Muscle layer of duodenum (tissue), 2 donors: Measurements from ENCODE around the gene SNAPC2.

Source experiments
- H3K27ac ChIP-seq: one replicate; pipeline ENCODE4 v1.7.0; 2013; ENCODE audit warnings: mild to moderate bottlenecking, low read length
- H3K27me3 ChIP-seq: one replicate; pipeline ENCODE4 v1.7.0; 2013; ENCODE audit warnings: low read depth, mild to moderate bottlenecking, control low read depth, low read length
- H3K36me3 ChIP-seq, 2 donors: one replicate each; pipeline ENCODE4 v1.7.0; 2013; ENCODE audit warnings: low read length in 2 of 2, control low read depth in 1 of 2, mild to moderate bottlenecking in 1 of 2; ENCODE audit not compliant: insufficient read depth in 2 of 2, control insufficient read depth in 1 of 2
- H3K4me1 ChIP-seq, 2 donors: one replicate each; pipeline ENCODE4 v1.7.0; 2013; ENCODE audit warnings: low read length in 2 of 2, mild to moderate bottlenecking in 2 of 2, control low read depth in 1 of 2, moderate library complexity in 1 of 2; ENCODE audit not compliant: insufficient read depth in 2 of 2, control insufficient read depth in 1 of 2
- H3K4me3 ChIP-seq, 2 donors: one replicate each; pipeline ENCODE4 v1.7.0; 2013; ENCODE audit warnings: low read length in 2 of 2, low read depth in 1 of 2, mild to moderate bottlenecking in 1 of 2
- H3K9me3 ChIP-seq, 2 donors: one replicate each; pipeline ENCODE4 v1.7.0; 2013; ENCODE audit warnings: low read length in 2 of 2, control low read depth in 1 of 2, mild to moderate bottlenecking in 1 of 2; ENCODE audit not compliant: control insufficient read depth in 1 of 2
- donor health status: healthy.

SNAPC2 gene

GRCh38 chr19:7904074-7905020 lies 15.8 kb upstream of the SNAPC2 start:
- H3K9me3 ChIP-seq = no peaks in the 10 kb centered on the region
- peak overlapping the region; percentile 84 to 85 for H3K4me3 ChIP-seq
- H3K27me3 ChIP-seq = no peaks in the 10 kb centered on the region
- H3K4me1 ChIP-seq = peaks cover 8 to 38% of the 10 kb centered on the region in 2 donors
- peak overlapping the region; percentile 51 for H3K27ac ChIP-seq
- H3K36me3 ChIP-seq = peaks cover 0 to 12% of the 10 kb centered on the region in 2 donors

GRCh38 chr19:7905268-7905667 lies 14.9 kb upstream of the SNAPC2 start:
- H3K27ac ChIP-seq = no peak overlapping the region
- no peaks in the 10 kb centered on the region for H3K9me3 ChIP-seq
- no peaks in the 10 kb centered on the region for H3K27me3 ChIP-seq
- H3K36me3 ChIP-seq = peaks cover 0 to 21% of the 10 kb centered on the region in 2 donors
- H3K4me1 ChIP-seq = peaks cover 8 to 38% of the 10 kb centered on the region in 2 donors
- H3K4me3 ChIP-seq = peak overlapping the region; percentile 84 to 85

GRCh38 chr19:7905859-7906258 lies 14.3 kb upstream of the SNAPC2 start:
- H3K36me3 ChIP-seq = peaks cover 0 to 27% of the 10 kb centered on the region in 2 donors
- no peaks in the 10 kb centered on the region for H3K9me3 ChIP-seq
- peaks cover 8 to 38% of the 10 kb centered on the region in 2 donors for H3K4me1 ChIP-seq
- H3K27ac ChIP-seq = no peak overlapping the region
- H3K4me3 ChIP-seq = no peak overlapping the region
- no peaks in the 10 kb centered on the region for H3K27me3 ChIP-seq

- Histone ChIP-seq H3K36me3 (peaks cover 2 to 40% of the 10 kb centered on the region in 2 donors), H3K4me1 (peaks cover 8 to 38% of the 10 kb centered on the region in 2 donors), H3K27ac (no peak overlapping the region), H3K4me3 (no peak overlapping the region), H3K27me3 (no peaks in the 10 kb centered on the region), H3K9me3 (no peaks in the 10 kb centered on the region)
These were observed 13.0 kb upstream of the SNAPC2 start for GRCh38 chr19:7907122-7907521.

- H3K27ac ChIP-seq = no peak overlapping the region
- no peak overlapping the region for H3K4me3 ChIP-seq
- no peaks in the 10 kb centered on the region for H3K9me3 ChIP-seq
- H3K4me1 ChIP-seq = peaks cover 8 to 37% of the 10 kb centered on the region in 2 donors
- no peaks in the 10 kb centered on the region for H3K27me3 ChIP-seq
- peaks cover 3 to 42% of the 10 kb centered on the region in 2 donors for H3K36me3 ChIP-seq
These were observed 12.6 kb upstream of the SNAPC2 start for GRCh38 chr19:7907544-7907943.

GRCh38 chr19:7908078-7908699 lies 11.9 kb upstream of the SNAPC2 start:
- no peak overlapping the region for H3K27ac ChIP-seq
- no peak overlapping the region for H3K4me3 ChIP-seq
- no peaks in the 10 kb centered on the region for H3K27me3 ChIP-seq
- H3K4me1 ChIP-seq = peaks cover 8 to 31% of the 10 kb centered on the region in 2 donors
- H3K36me3 ChIP-seq = peaks cover 3 to 48% of the 10 kb centered on the region in 2 donors
- no peaks in the 10 kb centered on the region for H3K9me3 ChIP-seq

- H3K4me1 ChIP-seq = peaks cover 8 to 30% of the 10 kb centered on the region in 2 donors
- H3K36me3 ChIP-seq = peaks cover 3 to 48% of the 10 kb centered on the region in 2 donors
- H3K9me3 ChIP-seq = no peaks in the 10 kb centered on the region
- no peak overlapping the region for H3K4me3 ChIP-seq
- no peaks in the 10 kb centered on the region for H3K27me3 ChIP-seq
- H3K27ac ChIP-seq = no peak overlapping the region
These were observed 11.2 kb upstream of the SNAPC2 start for GRCh38 chr19:7908742-7909461.

- H3K27me3 ChIP-seq = no peaks in the 10 kb centered on the region
- H3K4me1 ChIP-seq = peaks cover 7 to 25% of the 10 kb centered on the region in 2 donors
- no peak overlapping the region for H3K27ac ChIP-seq
- H3K4me3 ChIP-seq = no peak overlapping the region
- peaks cover 3 to 48% of the 10 kb centered on the region in 2 donors for H3K36me3 ChIP-seq
- H3K9me3 ChIP-seq = no peaks in the 10 kb centered on the region
These were observed 10.6 kb upstream of the SNAPC2 start for GRCh38 chr19:7909471-7910067.

- Histone ChIP-seq H3K27me3 (peaks cover 5% of the 10 kb centered on the region), H3K9me3 (no peaks in the 10 kb centered on the region), H3K4me3 (no peak overlapping the region), H3K36me3 (peaks cover 3 to 48% of the 10 kb centered on the region in 2 donors), H3K27ac (no peak overlapping the region), H3K4me1 (peaks cover 0 to 15% of the 10 kb centered on the region in 2 donors)
These were observed 9.6 kb upstream of the SNAPC2 start for GRCh38 chr19:7910321-7911161.

GRCh38 chr19:7911508-7912143 lies 8.5 kb upstream of the SNAPC2 start:
- Histone ChIP-seq H3K4me3 (no peak overlapping the region), H3K36me3 (peaks cover 3 to 42% of the 10 kb centered on the region in 2 donors), H3K9me3 (no peaks in the 10 kb centered on the region), H3K4me1 (peaks cover 0 to 19% of the 10 kb centered on the region in 2 donors), H3K27me3 (peaks cover 10% of the 10 kb centered on the region), H3K27ac (no peak overlapping the region)
